Dedifferentiated amniotic fluid mesenchymal stem cell (primary cell): ENCODE results near the gene SNAI1.
"Not testable (repeated sequence)": the region's sequence is repeated elsewhere in the genome, so short reads cannot be mapped to it uniquely, and the experiment has no call there.

Experiments used
- DNase-seq: peaks from one replicate; pipeline ENCODE4 v3.0.0-alpha.2; 2016; ENCODE audit errors: extremely low spot score

Gene SNAI1

DNA sequence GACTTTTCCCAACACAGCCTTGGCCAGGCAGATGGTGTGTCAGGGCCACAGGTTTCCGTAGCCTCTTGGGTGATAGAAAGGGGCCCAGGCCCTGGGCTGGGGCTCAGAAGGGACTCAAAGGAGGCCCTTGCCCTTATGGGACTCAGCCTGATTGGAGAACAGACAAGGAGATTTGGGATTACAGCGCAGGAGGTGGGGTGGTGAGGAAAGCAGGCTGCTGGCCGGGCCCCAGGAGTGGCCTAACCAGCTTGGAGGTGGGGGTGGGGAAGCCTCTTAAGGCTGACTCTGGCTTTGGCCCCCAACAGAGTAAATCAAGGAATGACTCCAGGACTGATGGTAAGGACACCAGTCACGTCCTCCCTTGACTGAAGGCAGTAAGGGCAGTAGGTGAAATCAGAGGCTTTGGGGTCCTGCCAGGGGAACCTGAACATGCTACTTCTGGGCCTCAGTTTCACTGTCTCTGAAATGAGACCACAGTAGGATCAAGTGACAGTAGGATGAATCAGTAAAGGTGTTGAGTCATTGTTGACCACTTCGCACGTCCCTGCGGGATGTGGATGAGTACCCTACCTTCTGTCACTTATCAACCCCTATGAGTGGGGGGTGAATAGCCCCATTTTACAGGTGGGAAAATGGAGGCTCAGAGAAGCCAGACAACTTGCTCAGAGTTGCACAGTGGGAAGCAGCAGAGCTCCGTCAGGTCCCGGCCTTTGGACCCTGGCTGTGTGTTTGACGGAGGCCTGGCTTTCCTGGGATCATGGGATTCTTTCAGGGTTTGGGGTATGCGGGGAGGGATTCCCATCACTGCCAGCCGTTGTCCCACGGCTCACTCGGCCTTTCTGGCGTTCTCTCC is 4.5 kb downstream of the SNAI1 start:
- no peak for DNase-seq

DNA sequence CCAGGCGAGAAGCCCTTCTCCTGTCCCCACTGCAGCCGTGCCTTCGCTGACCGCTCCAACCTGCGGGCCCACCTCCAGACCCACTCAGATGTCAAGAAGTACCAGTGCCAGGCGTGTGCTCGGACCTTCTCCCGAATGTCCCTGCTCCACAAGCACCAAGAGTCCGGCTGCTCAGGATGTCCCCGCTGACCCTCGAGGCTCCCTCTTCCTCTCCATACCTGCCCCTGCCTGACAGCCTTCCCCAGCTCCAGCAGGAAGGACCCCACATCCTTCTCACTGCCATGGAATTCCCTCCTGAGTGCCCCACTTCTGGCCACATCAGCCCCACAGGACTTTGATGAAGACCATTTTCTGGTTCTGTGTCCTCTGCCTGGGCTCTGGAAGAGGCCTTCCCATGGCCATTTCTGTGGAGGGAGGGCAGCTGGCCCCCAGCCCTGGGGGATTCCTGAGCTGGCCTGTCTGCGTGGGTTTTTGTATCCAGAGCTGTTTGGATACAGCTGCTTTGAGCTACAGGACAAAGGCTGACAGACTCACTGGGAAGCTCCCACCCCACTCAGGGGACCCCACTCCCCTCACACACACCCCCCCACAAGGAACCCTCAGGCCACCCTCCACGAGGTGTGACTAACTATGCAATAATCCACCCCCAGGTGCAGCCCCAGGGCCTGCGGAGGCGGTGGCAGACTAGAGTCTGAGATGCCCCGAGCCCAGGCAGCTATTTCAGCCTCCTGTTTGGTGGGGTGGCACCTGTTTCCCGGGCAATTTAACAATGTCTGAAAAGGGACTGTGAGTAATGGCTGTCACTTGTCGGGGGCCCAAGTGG is 5.3 kb downstream of the SNAI1 start:
- DNase-seq = no peak

DNA sequence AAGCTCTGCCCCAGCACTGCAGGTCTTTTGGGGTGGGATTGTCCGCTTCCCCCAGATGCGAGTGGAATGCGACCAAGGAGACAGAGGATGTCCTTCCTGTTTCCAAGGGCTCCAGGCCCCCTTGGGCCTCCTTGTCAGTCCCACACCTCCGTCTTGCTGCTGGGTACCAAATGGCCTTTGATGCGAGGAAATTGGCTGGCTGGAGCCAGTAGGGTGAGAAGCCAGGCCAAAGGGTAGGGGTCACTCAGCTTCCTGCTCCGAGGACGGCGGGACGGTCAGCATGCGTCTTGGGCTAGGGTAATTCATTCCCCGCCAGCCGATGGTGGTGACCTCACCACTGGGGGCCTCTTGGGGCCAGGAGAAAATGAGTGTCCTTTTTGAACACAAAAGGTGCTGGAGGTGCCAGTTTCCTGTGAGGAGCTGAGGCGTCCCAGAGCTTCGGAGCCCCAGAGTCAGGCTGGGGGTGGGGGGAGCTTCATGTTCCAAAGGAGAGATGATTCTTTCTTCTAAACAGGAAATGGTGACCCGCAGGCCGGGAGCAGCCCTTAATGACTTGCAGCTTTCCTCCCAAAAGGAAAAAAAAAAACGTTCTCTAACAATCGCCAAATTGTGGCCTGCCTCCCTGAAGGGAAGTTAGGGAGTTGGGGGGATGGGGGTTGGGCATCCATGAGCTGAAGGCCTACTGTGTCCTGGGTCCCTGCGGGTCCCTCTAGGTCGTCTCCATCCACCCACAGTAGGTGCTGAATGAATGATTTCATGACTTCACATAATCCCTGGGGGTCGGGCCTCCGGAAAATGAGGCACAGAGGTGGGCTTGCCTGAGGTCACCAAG is 6.7 kb downstream of the SNAI1 start:
- peak; percentile 28 for DNase-seq

DNA sequence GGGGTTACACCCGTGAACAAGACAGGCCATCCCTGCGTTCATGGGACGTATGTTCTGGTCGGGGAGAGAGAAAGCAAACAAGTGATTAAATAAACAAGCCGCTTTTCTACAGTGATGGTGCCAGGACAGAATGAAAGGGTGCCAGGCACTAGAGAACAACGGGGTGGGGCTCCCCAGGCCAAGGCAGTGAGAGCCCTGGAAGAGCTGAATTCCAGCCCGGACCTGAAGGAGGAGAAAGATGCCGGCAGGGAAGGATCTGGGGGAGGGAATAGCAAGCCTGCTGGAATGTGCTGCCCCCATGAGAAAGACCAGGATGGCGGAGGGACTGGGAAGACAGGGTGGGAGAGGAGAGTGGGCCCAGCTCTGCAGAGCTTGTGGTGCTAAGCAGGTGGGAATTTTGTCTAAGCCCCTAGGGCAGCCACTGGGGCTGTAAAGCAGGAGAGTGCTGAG is 7.5 kb downstream of the SNAI1 start:
- DNase-seq = no peak

DNA sequence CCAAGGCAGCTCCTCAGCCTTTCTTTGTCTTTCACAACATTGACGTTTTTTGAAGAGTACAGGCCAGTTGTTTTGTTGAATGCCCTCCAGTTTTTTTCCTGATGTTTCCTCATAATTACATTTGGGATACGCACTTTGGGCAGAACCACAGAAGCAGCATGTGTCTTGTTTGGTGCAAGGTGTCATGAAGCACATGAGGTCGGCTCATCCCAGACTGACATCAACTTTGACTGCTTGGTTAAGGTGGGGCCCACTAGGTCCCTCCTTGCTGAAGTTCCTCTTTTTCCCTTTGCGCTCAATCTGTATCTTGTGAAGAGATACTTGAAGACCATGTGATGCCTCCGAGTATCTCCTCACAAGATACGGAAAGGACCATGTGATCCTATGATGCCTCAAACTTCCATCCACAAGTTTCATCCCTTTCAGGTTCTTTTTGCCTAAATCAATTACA is 10.5 kb downstream of the SNAI1 start:
- no peak for DNase-seq

DNA sequence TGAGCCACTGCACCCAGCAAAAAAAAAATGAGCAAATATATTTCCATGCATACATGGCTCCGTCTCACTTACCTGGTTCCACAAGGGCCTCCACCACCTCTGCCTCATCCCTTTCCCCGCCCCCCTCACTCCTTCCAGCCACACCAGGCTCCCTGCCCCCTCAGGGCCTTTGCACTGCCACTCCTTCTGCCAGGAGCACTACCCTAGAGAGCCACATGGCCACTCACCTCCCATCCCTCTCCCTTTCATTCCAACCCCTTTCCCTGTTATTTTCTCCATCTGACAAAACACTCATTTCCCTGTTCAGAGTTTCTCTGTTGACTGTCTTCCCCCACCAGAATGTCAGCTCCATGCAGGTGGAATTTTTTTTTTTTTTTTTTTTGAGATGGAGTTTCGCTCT is 12.8 kb downstream of the SNAI1 start:
- DNase-seq = no peak

DNA sequence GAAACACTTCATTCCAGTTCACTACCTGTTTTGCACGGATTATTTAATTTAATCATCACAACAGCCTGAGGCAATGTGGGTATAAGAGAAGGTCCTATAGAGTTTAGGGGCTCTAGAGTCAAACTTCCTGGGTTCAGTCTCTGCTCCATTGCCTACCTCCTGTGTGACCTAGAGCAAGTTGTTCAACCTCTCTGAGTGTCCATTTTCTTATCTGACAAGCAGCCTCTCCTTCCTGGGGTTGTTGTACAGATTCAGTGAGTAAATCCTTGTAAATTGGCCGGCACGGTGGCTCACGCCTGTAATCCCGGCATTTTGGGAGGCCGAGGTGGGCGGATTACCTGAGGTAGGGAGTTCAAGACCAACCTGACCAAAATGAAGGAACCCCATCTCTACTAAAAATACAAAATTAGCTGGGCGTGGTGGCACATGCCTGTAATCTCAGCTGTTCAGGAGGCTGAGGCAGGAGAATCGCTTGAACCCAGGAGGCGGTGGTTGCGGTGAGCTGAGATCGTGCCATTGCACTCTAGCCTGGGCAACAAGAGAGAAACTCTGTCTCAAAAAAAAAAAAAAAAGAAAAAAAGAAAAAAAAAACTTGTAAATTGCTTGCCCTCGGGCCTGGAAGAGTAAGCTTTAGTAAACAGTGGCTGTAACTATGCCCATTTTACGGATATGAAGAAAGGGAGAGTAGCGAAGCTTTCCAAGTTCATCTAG is 15.9 kb downstream of the SNAI1 start:
- not testable (repeated sequence) for DNase-seq

DNA sequence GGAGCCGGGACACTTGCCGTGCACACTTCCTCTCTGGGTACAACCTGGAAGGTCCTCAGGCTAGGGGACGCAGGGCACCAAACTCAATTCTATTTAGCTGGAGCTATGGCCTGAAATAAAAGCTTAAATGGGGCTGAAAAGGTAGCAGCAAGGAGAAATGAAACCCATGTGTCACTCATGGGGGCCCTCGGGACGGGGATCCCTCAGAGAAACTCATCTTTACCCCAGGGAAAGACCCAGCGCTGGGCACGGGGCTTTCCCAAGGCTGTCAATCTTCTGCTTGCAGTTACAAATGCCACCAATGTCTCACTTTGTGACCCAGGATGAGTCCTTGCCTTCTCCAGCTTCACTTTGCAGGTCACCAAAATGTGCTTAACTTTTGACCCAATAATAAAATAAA is 16.5 kb downstream of the SNAI1 start:
- DNase-seq = no peak

DNA sequence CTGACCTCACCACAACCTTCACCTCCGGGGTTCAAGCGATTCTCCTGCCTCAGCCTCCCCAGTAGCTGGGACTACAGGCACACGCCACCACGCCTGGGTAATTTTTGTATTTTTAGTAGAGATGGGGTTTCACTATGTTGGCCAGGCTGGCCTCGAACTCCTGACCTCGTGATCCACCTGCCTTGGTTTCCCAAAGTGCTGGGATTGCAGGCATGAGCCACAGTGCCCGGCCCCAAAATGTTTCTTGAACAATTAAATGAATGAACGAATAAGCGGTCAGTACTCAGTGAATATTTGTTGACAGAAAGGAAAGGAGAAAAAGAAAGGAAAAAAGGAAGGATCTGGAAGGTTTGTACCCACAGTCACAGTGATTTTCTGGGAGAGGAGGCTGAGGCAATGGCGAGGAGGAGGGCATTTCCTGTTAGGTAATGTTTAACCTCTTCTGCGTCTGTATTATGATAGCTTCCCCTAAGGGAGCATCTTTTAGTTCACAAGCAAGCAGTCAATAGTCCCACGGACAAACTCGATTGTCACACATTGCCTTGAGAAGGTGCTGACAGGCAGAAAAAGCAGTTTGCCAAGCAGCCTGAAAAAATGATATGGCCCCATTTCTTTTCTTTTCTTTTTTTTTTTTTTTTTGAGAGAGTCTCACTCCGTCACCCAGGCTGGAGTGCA is 17.9 kb downstream of the SNAI1 start:
- not testable (repeated sequence) for DNase-seq

DNA sequence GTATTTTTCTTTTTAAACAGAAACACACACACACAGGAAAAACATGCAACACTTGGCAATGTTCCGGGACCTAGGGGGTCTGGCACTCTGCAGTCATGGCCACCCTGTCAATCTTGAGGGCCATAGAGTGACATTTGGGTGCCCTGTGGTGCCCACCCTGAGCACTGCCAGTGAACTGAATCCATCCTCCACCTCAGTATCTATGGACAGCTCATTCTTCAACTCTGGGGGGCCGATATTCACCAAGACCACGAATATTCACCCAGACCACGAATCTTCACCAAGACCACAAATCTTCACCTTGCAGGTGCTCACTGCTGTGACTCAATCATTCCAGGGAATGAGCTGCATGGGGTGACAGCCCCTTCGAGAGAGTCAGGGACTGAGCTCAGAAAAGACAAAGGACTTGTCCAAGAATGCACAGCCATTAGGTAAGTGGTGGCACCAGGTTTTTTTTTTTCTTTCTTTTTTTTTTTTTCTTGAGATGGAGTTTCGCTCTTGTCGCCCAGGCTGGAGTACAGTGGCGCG is 19.1 kb downstream of the SNAI1 start:
- no peak for DNase-seq

DNA sequence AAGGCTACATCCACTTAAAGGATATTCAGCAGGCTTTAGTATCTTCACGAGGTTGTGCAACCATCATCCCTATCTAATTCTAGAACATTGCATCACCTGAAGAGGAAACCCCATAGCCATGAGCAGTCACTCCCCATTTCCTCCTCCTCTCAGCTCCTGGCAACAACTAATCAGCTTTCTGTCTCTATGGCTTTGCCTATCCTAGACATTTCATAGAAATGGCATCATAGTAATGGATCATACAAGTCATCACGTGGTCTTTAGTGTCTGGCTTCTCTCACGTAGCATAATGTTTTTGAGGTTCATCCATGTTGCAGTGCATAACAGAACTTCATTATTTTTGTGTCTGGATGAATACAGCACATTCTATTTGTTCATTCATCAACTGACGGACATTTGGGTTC is 20.5 kb downstream of the SNAI1 start:
- no peak for DNase-seq

DNA sequence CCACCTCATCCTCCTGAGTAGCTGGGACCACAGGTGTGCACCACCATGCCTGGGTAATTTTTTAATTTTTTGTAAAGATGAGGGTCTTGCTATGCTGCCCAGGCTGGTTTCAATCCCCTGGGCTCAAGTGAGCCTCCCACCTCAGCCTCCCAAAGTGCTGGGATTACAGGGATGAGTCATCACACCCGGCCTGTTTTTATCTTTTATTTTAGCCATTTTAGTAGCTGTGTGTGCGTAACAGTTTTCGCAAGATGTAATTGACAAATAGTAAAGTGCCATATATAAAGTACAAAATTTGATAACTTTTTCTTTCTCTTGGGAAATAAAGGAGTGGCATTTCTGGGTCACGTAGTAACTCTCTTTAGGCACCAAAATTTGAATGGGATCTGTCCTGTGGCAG is 21.4 kb downstream of the SNAI1 start:
- DNase-seq = no peak

DNA sequence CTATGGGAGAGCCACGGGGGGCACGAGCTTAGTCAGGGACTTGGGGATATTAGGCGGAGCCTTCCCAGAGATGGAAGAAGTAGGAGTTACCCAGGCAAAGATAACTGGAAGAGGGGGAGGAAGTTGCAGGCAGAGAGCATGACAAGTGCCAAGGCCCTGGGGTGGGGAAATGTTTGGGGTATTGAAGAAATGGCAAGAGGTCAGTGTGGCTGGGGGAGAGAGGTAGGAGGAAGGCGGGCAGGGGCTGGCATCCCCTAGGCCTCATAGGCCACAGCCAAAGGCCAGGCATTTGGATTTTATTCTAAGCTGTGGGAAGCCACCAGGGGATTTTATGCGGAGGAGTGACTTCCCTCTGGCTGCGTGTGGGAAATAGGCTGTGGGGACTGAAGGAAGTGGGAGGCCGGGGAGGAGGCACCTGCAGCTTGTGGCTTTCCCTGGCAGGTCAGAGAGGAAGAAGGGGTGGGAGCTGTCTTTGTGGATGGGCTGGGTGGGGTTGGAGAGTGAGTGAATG is 22.7 kb downstream of the SNAI1 start:
- no peak for DNase-seq

DNA sequence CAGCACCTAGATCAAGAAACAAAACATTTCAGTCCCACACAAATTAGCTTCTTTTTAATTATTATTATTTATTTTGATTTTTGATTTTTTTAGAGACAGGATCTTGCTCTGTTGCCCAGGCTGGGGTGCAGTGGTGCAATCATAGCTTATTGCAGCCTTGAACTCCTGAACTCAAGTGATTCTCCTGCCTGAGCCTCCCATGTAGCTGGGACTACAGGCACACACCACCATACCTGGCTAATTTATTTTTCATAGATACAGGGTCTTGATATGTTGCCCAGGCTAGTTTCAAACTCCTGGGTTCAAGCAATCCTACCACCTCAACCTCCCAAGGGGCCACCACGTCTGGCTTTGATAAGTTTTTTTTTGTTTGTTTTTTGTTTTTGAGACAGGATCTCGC is 24.6 kb downstream of the SNAI1 start:
- no peak for DNase-seq

DNA sequence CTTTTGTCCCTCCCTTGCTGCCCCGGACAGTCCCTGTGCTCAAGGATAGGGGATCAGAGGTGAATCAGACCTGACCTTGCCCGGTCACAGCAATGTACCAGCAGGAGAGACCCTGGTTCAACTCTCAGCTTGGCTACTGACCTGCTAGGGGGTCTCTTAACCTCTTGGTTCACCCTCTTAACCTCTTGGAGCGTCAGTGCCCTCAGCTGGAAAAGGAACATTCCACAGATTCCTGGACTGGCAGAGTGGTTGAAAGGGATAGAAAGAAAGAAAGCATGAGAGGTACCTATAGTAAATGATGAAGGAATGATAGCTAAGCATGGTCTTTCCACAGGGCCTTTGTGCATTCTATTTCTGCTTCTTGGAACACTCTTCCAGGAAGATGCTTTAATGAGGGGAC is 25.2 kb downstream of the SNAI1 start:
- no peak for DNase-seq

DNA sequence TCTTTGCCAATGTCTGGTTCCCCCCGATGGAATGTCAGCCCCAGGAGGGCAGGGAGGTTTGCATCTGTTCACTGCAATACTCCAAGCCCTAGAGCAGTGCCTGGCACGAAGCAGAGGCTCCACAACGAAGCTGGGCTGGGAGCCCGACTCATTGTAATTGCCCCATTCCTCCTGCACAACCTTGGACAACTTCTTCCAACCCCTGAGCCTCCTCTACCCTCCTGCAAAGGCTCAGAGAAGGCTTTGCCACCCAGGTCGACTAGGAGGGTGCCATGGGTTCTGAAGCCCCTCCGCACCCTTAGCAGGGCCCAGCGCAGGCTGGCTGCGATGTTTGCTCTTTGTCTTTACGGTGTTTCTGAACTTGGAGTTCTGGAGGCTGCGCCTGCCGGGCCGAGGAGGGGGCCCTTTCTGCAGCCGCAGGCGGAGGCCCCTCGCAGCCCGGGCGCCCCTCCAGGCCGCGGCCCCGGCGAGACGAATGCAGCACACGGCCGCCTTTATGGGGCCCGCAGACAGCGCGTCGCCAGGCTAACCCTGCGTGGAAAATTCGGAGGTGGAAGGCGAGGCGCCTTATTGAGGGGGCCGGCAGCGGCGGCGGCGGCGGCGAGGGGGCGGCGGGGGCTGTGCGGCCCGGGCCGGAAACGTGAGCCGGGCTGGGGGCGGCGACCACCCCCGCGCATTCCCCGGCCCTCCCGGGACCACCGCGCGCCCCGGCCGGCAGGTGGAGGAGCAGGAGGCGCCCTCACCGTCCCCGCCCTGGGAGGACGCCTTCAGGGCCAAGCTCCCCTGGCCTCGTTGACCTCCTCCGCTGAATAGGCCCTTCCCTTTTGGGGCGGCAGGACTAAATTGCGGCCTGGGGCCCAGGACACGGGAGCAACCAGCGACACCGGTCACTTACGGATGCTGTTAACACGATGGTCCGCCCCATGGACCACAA is 27.0 kb downstream of the SNAI1 start:
- DNase-seq = no peak

DNA sequence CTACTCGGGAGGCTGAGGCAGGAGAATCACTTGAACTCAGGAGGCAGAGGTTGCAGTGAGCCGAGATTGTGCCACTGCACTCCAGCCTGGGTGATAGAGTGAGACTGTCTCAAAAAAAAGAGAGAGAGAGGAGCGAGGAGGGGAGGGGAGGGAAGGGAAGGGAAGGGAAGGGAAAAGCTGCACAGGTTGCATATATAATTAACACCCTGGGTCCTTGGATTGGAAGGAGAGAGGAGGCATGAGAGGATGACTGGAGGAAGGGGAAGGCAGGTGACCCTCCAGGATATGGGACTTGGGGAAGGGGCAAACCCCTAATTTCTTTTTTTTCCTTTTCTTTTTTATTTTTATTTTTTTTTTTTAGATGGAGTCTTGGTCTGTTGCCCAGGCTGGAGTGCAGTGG is 28.8 kb downstream of the SNAI1 start:
- DNase-seq = not testable (repeated sequence)

DNA sequence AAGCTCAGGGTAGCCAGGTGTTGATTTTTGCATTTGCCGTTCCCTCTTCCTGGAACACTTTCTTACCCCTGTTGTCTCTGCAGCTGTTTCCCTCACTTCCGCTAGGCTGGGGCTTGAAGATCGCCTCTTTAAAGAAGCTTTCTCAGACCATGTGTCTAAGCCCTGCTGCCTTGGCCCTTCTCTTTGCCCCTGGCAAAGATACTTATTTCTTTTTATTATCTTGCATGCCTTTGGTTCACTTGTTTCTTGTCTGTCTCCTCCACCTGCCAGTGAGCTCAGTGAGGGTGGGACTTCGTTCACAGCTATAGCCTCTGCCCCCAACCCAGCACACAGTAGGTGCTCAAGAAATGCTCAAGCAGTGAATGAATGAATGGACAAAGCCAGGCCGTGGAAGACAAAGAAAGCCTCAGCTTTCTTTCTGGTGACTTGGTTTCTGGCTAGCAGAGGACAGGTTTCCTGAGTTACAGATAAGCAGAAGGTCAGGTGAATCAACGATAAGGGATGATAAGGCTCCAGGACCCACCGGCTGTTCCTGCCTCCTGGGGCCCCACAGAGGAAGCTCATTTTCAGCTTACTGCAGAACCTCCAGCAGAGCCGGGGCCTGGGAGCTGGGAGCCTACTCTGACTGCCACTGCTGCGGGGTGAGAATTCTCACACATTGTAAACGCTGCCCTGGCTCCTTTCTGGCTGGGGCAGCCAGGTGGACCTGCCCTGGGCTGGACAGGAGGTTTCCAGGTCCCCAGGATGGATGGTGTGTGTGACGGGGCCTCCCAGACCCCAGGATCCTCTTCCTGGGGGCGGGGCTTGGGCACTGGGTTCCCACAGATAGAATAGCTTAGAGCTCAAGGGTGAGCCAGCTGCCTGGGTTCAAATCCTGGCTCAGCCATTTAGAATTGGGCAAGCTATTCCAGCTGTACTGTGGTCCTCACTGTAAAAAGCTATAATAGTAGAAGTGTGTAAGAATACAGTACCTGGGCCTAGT is 29.8 kb downstream of the SNAI1 start:
- no peak for DNase-seq
